Fibroblast of lung (primary cell): ENCODE data around the gene NPAS4. TPM values are rescaled to one million over a fixed set of nuclear protein-coding genes. Genes with fewer than 3 reads are reported as not detected.

Experiments
- DNase-seq, 2 donors: peaks; one replicate each; pipeline versions ENCODE4 v3.0.0 to v3.0.0-alpha.2; 2010; ENCODE audit warnings: low read depth in 2 of 2
- H2AFZ ChIP-seq: 2 replicates; pipeline ENCODE4 v1.5.1; 2012; ENCODE audit warnings: low read length, control low read depth, inconsistent platforms
- H3K27ac ChIP-seq: 2 replicates; pipeline ENCODE4 v1.5.1; 2011; ENCODE audit warnings: low read length, control low read depth; ENCODE audit not compliant: insufficient read depth
- H3K27me3 ChIP-seq: 2 replicates; pipeline ENCODE4 v1.5.1; 2011; ENCODE audit warnings: mild to moderate bottlenecking, low read length; ENCODE audit not compliant: control insufficient read depth, insufficient read depth
- H3K36me3 ChIP-seq: 2 replicates; pipeline ENCODE4 v1.5.1; 2011; ENCODE audit warnings: low read length; ENCODE audit not compliant: control insufficient read depth, insufficient read depth
- H3K4me1 ChIP-seq: 2 replicates; pipeline ENCODE4 v1.5.1; 2011; ENCODE audit warnings: low read length; ENCODE audit not compliant: control insufficient read depth, insufficient read depth; ENCODE audit errors: extremely low read depth
- H3K4me2 ChIP-seq: 2 replicates; pipeline ENCODE4 v1.5.1; 2011; ENCODE audit warnings: low read length, control low read depth; ENCODE audit not compliant: insufficient read depth; ENCODE audit errors: extremely low read depth
- H3K4me3 ChIP-seq, 4 experiments: fragments of 200-600 bp in 1 of 4; sonication (generic) in 1 of 4; replicated peaks in 1 of 4; 2 replicates each; pipeline ENCODE4 v1.5.1; 2011 to 2016; ENCODE audit warnings: low read length in 4 of 4, low read depth in 3 of 4, mild to moderate bottlenecking in 3 of 4, control low read depth in 2 of 4, inconsistent platforms in 1 of 4, mixed read lengths in 1 of 4; ENCODE audit not compliant: insufficient read depth in 1 of 4; ENCODE audit errors: control extremely low read depth in 1 of 4
- H3K79me2 ChIP-seq: 2 replicates; pipeline ENCODE4 v1.5.1; 2012; ENCODE audit warnings: mild to moderate bottlenecking, low read length, inconsistent platforms; ENCODE audit not compliant: control insufficient read depth, insufficient read depth
- H3K9ac ChIP-seq: 2 replicates; pipeline ENCODE4 v1.5.1; 2011; ENCODE audit warnings: mild to moderate bottlenecking, low read length, control low read depth; ENCODE audit not compliant: insufficient read depth
- H3K9me3 ChIP-seq: 2 replicates; pipeline ENCODE4 v1.5.1; 2012; ENCODE audit warnings: low read depth, low read length; ENCODE audit not compliant: control insufficient read depth, insufficient read depth
- H4K20me1 ChIP-seq: 2 replicates; pipeline ENCODE4 v1.5.1; 2011; ENCODE audit warnings: low read length; ENCODE audit not compliant: control insufficient read depth, insufficient read depth; ENCODE audit errors: extremely low read depth
- CTCF ChIP-seq, 2 donors: IDR thresholded peaks in 1 of 2; conservative IDR thresholded peaks in 1 of 2; 1 replicate in 1 of 2; 2 replicates in 1 of 2; pipeline ENCODE4 v1.5.1; 2011 to 2012; ENCODE audit warnings: low read length in 2 of 2, control low read depth in 1 of 2, inconsistent platforms in 1 of 2, low read depth in 1 of 2, mild to moderate bottlenecking in 1 of 2
- EZH2 ChIP-seq: IDR thresholded peaks from 2 replicates; pipeline ENCODE4 v1.5.1; 2012; ENCODE audit warnings: low read length, control low read depth, mild to moderate bottlenecking; ENCODE audit errors: missing control alignments
- polyA plus RNA-seq, 2 donors: library from polyadenylated mRNA; depleted of rRNA in 1 of 2; stranded (reverse) in 1 of 2; unstranded in 1 of 2; fragments of >200 nt; gene quantifications; 2 replicates each; pipeline ENCODE4 v1.2.1, GENCODE V29; 2011 to 2012; ENCODE audit warnings: missing spikeins in 1 of 2
- total RNA-seq: library from RNA; depleted of rRNA; stranded (reverse); fragments of >200 nt; gene quantifications from 2 replicates; pipeline ENCODE4 v1.2.1, GENCODE V29; 2014

NPAS4 gene
- total and polyA plus RNA-seq, 2 donors (not counting 1 experiment from before 2014, with no cell fraction given) = 0.16 TPM; not detected in 1

GRCh38 chr11:66469441-66469840, 48.6 kb downstream of the NPAS4 start:
- TF ChIP-seq EZH2 (no peak), CTCF (conservative IDR thresholded peaks at IDR 0.05 in 1 of 2, IDR thresholded peaks at IDR 0.05 in 1 of 2; ENCODE audit: low read depth in 1 of 2, low read length in 2 of 2) (no peak)
- no peak overlapping the region for H3K27ac ChIP-seq
- H3K27me3 ChIP-seq = no peaks in the 10 kb centered on the region
- H3K9ac ChIP-seq = no peak overlapping the region
- no peaks in the 10 kb centered on the region for H3K9me3 ChIP-seq
- peaks cover 9% of the 10 kb centered on the region for H3K36me3 ChIP-seq
- no peak overlapping the region for H3K4me3 ChIP-seq
- H2AFZ ChIP-seq = no peak overlapping the region
- H3K4me1 ChIP-seq = peaks cover 7% of the 10 kb centered on the region
- no peak overlapping the region for H3K4me2 ChIP-seq
- no peak for DNase-seq
- no peaks in the 10 kb centered on the region for H4K20me1 ChIP-seq
- H3K79me2 ChIP-seq = no peaks in the 10 kb centered on the region

GRCh38 chr11:66470015-66470414, 49.2 kb downstream of the NPAS4 start:
- DNase-seq = no peak
- Histone ChIP-seq H3K27me3 (no peaks in the 10 kb centered on the region), H3K4me2 (no peak overlapping the region), H3K36me3 (peaks cover 9% of the 10 kb centered on the region), H3K4me1 (peaks cover 7% of the 10 kb centered on the region), H3K27ac (no peak overlapping the region), H3K9me3 (no peaks in the 10 kb centered on the region), H2AFZ (no peak overlapping the region), H3K79me2 (no peaks in the 10 kb centered on the region), H3K4me3 (no peak overlapping the region), H4K20me1 (no peaks in the 10 kb centered on the region), H3K9ac (no peak overlapping the region)
- TF ChIP-seq EZH2 (no peak), CTCF (conservative IDR thresholded peaks at IDR 0.05 in 1 of 2, IDR thresholded peaks at IDR 0.05 in 1 of 2; ENCODE audit: low read depth in 1 of 2, low read length in 2 of 2) (no peak)

GRCh38 chr11:66471142-66471541, 50.3 kb downstream of the NPAS4 start:
- no peak overlapping the region for H3K4me3 ChIP-seq
- no peak overlapping the region for H3K9ac ChIP-seq
- H3K9me3 ChIP-seq = no peaks in the 10 kb centered on the region
- peaks cover 9% of the 10 kb centered on the region for H3K36me3 ChIP-seq
- no peaks in the 10 kb centered on the region for H4K20me1 ChIP-seq
- no peak overlapping the region for H2AFZ ChIP-seq
- no peak overlapping the region for H3K4me2 ChIP-seq
- H3K27ac ChIP-seq = no peak overlapping the region
- no peaks in the 10 kb centered on the region for H3K79me2 ChIP-seq
- no peak for DNase-seq
- H3K4me1 ChIP-seq = peaks cover 7% of the 10 kb centered on the region
- no peak for TF ChIP-seq EZH2
- no peak for TF ChIP-seq CTCF (conservative IDR thresholded peaks at IDR 0.05 in 1 of 2, IDR thresholded peaks at IDR 0.05 in 1 of 2; ENCODE audit: low read depth in 1 of 2, low read length in 2 of 2)
- H3K27me3 ChIP-seq = no peaks in the 10 kb centered on the region
